Cardiac ventricle fibroblast (primary cell): ENCODE results near the gene ZNF451. TPM values are rescaled to one million over a fixed set of nuclear protein-coding genes. Genes with fewer than 3 reads are reported as not detected.

Experiments
- total RNA-seq: library from RNA; depleted of rRNA; stranded (reverse); fragments of >200 nt; gene quantifications from 2 replicates; pipeline ENCODE4 v1.2.3, GENCODE V29; 2015

ZNF451 gene
- total RNA-seq = 22.1 and 28.0 TPM in 2 replicates

GRCh38 chr6:57089687-57090457, at the start of gene ZNF451:
Gene ZNF451, plus strand, starts transcription at chr6:57090188. Its CDS starts 66 bp downstream, at chr6:57090254.

GRCh38 chr6:57046332-57047256, 43.4 kb upstream of the ZNF451 start, which contains the start of gene KIAA1586:
Gene KIAA1586, plus strand, starts transcription at chr6:57046693. Its CDS starts 63 bp downstream, at chr6:57046756.

GRCh38 chr6:57172136-57173055, 82.4 kb downstream of the ZNF451 start, which contains the start of gene BAG2:
Gene BAG2, plus strand, starts transcription at chr6:57172326. Its CDS starts 372 bp downstream, at chr6:57172698.

Other genes starting within 250 kb of the ZNF451 start
- gene BEND6, start 135.1 kb upstream of the ZNF451 start, total RNA-seq = 9.9 and 11.2 TPM in 2 replicates
- 6.0 and 7.9 TPM in 2 replicates for gene KIAA1586, start 43.5 kb upstream of the ZNF451 start, total RNA-seq
- gene BAG2, start 82.1 kb downstream of the ZNF451 start, total RNA-seq = 6.6 and 6.7 TPM in 2 replicates
- 11.9 and 14.1 TPM in 2 replicates for gene RAB23, start 132.1 kb downstream of the ZNF451 start, total RNA-seq
- gene PRIM2, start 227.4 kb downstream of the ZNF451 start, total RNA-seq = 4.3 and 5.7 TPM in 2 replicates